Measurements from ENCODE around the gene ELMO1. TPM values are rescaled to one million over a fixed set of nuclear protein-coding genes. Genes with fewer than 3 reads are reported as not detected.

The ELMO1 gene
- total and polyA plus RNA-seq, 2 of the 13 experiments (the other 11 are each of a cell fraction or from before 2014, with no cell fraction given), result 0.11 to 0.17 TPM

- TF ChIP-seq ZNF781 (CRISPR knock-in tag; IDR thresholded peaks at IDR 0.05; ENCODE audit: borderline replicate concordance, not compliant biosample characterization) (no peak), TCF12 (IDR thresholded peaks at IDR 0.05) (no peak), TCF12 (CRISPR knock-in tag; IDR thresholded peaks at IDR 0.05) (peak; percentile 100), ZNF572 (CRISPR knock-in tag; IDR thresholded peaks at IDR 0.05) (no peak), ZBTB3 (CRISPR knock-in tag; IDR thresholded peaks at IDR 0.05; ENCODE audit: borderline replicate concordance, low read depth) (no peak), ZXDC (CRISPR knock-in tag; IDR thresholded peaks at IDR 0.05) (no peak), ZBTB2 (CRISPR knock-in tag; IDR thresholded peaks at IDR 0.05; ENCODE audit: low read depth) (no peak), TFDP1 (CRISPR knock-in tag; IDR thresholded peaks at IDR 0.05; ENCODE audit: borderline replicate concordance) (no peak), HNF4A (CRISPR knock-in tag; IDR thresholded peaks at IDR 0.05) (peak; percentile 96), SAP130 (CRISPR knock-in tag; IDR thresholded peaks at IDR 0.05; ENCODE audit: low read depth) (peak; percentile 71), ZFP36L2 (CRISPR knock-in tag; IDR thresholded peaks at IDR 0.05) (no peak), MYPOP (CRISPR knock-in tag; IDR thresholded peaks at IDR 0.05) (0 out of 2 replicates have a peak, but pooled peaks have one; percentile 25), HDAC1 (CRISPR knock-in tag; IDR thresholded peaks at IDR 0.05) (peak; percentile 89), KLF6 (CRISPR knock-in tag; IDR thresholded peaks at IDR 0.05) (no peak), MLX (CRISPR knock-in tag; IDR thresholded peaks at IDR 0.05) (peak; percentile 88), RFX3 (CRISPR knock-in tag; IDR thresholded peaks at IDR 0.05) (no peak), MAFK (conservative IDR thresholded peaks at IDR 0.05 in 1 of 2, IDR thresholded peaks at IDR 0.05 in 1 of 2; ENCODE audit: low read length in 2 of 2) (no peak), MLLT10 (CRISPR knock-in tag; IDR thresholded peaks at IDR 0.05) (no peak), DR1 (CRISPR knock-in tag; IDR thresholded peaks at IDR 0.05) (no peak; the same call in 1 of the 2 replicates), TBX3 (IDR thresholded peaks at IDR 0.05; ENCODE audit: borderline replicate concordance) (peak; percentile 82), DDIT3 (CRISPR knock-in tag; IDR thresholded peaks at IDR 0.05) (no peak), ESRRA (CRISPR knock-in tag; IDR thresholded peaks at IDR 0.05; ENCODE audit: low read depth) (peak; percentile 88), TGIF2 (CRISPR knock-in tag; IDR thresholded peaks at IDR 0.05) (0 out of 2 replicates have a peak, but pooled peaks have one; percentile 49), ZNF3 (CRISPR knock-in tag; IDR thresholded peaks at IDR 0.05) (no peak), ATM (IDR thresholded peaks at IDR 0.05; ENCODE audit: borderline replicate concordance) (no peak), WIZ (CRISPR knock-in tag; IDR thresholded peaks at IDR 0.05) (peak; percentile 72; the same call in 1 of the 2 replicates)
Observed at GRCh38 chr7:37191797-37192196, 256.9 kb downstream of the ELMO1 start (continued).

Data from HepG2 (cell line).